ENCODE measurements around the gene RAPGEF4. TPM values are rescaled to one million over a fixed set of nuclear protein-coding genes. Genes with fewer than 3 reads are reported as not detected.
A peak's percentile ranks its signal among the peaks of the same experiment; 100 is the strongest.

The RAPGEF4 gene
- total RNA-seq, 1 experiment from 2014 or later, result not detected

DNA sequence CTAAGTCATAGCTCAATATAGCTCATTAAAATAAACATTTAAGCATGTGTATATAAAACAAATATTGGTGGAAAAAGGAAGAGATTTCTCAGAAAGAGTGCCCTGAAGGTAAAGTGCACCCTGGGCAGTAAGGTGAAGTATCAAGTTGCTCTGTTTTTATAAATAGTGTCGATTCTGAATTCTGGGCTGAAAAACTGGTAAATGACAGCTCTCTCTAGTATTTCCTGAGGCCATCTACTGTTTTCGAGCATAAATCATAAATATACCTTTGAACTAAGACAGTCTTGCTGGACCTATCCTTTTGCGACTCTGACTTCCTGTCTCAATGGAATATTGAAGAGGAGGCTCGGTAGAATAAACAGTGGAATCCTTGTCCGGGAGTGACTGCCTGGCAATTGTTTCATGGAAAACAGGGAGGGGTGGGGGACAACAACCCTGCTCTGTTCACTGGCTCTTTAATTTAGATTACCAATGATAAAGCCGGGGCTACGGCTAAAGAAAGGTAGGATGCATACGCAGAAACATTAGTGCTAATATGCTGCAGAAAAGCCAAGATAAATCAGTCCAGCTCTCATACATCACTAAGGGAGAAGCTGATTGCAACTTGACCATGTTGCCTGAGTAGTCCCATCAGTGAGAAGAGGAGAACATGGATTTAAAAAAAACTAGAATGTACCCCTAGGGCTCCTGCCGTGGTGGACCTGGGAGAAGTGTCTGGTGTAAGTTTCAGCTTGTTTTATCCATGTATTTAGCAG, 124.1 kb downstream of the RAPGEF4 start:
- no peak for DNase-seq (ENCODE audit: low spot score)

DNA sequence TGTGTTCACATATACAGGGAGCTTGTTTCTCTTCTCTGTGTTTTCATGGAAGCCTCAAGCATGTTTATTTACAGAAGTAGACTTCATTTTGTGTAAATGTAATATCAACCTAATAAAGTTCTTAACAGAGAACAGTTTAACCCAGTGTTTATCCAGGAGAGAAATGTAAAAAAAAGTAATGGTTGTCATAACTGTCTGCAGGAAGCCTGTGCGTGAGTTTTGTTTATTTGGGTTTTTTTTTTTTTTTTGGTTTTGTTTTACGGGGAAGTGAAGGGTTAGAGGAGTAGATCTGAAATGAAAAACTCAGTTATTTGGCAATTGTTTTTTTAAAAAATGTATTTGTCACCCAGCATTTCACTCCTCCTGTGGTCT, 124.7 kb downstream of the RAPGEF4 start:
- DNase-seq (ENCODE audit: low spot score), result no peak

DNA sequence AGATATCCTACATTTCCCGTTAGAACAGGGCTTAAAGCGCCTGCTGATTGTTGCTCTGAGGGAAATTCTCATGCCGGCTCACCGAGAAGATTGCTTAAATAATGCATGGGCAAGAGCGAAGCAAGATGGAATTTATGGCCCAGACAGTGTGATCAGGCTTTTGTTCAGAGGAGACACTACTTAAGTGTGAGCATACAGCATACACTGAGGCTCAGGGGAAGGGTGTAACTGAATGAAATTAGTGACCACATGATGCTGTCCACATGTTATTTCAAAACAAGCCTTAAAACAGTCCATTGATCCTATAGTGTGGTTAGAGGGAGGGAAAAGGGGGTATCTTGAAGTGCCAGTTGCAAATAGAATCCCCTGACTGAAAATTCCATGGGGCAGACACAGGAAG, 125.5 kb downstream of the RAPGEF4 start:
- no peak for DNase-seq (ENCODE audit: low spot score)

DNA sequence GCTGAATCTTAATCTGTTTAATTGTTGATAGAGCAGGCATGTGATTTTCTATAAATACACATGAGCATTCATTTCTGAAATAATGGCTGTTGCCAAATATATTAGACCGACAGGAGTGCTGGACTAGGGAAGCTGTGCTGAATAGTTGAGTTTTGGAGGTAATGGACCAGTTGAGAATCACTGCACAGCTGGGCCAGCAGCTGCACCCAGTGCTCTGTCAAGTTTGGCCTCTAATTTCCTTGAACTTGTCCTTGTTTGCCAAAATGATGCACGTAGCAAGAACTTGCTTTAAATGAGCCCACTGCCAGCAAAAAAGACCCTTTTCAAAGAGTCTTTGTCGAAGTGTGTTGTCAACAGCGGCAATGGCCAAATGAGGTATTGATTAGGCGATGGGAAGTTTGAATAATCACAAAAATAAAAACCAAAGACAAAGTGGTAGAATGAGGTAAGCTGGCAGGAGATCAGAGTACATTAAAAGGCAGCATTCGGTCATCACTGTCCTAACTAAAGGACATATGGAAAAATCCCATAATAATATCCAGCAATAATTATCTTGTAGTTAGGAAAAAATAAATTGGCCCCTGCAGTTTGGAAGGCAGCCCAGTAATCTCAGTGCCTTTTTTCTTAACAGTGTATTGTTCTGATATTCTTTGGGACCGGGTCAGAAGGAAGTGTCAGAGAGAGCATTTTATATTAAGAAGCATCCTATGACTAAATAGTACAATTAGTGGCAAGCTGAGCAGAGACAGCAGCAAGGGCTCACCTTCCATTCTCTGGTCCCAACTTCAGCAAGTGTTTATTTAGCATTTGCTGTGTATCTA, 126.2 kb downstream of the RAPGEF4 start:
- DNase-seq (ENCODE audit: low spot score), result no peak

DNA sequence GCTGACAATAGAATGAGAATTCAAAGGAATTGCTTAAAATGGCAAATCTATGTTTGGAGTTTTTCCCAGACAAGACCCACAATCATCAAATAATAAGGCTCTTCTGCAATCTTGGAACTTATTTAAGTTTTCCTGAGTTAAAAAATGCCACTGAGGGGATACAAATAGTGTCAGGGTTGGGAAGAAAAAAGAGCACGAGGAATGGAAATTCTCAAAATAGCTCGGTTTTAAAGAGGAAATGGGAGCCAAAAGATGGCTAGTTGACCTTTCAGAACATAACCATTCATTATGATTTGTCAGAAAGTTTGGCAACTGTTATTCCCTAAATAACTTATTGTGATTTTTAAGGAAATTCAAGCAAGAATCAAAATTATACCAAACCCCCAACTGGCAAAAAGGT, 127.7 kb downstream of the RAPGEF4 start:
- DNase-seq (ENCODE audit: low spot score), result no peak

DNA sequence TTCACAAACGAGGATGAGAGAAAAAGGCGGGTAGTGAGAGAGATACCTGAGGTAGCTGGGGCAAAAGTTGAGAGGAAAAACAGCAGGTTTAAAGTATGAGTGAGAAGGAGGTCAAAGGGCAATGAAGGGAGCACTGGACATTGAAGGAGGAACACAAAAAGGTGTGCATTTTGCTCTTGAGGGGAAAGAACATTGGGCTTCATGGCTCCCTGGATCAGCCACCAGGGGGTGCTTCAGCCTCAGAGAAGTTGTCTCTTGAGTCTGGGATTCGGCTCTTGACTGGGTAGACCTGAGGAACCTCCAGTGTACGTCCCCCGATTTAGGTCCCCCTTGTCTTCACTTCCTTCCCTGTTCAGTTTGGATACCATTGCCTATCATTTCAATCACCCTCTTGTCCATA, 128.5 kb downstream of the RAPGEF4 start:
- DNase-seq (ENCODE audit: low spot score), result peak; percentile 45

DNA sequence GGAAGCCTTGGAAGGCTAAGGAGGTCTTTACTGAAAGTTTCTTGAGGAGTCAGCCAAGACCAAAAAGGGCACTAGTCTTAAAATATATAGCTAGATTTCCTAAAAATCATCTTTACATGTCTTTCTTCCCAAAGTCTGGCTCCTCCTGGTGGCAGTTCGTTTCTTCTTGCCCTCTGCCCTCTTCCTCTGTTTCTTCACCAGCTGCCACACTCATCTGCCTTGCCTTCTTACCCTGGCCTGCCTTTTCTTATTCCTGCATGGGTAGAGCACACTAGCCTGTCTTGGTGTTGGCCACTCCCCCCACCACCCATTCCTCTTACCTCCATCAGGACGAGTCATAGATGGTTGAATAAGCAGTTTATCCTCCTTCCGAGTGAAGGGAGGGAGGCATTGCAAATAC, 129.8 kb downstream of the RAPGEF4 start:
- no peak for DNase-seq (ENCODE audit: low spot score)

DNA sequence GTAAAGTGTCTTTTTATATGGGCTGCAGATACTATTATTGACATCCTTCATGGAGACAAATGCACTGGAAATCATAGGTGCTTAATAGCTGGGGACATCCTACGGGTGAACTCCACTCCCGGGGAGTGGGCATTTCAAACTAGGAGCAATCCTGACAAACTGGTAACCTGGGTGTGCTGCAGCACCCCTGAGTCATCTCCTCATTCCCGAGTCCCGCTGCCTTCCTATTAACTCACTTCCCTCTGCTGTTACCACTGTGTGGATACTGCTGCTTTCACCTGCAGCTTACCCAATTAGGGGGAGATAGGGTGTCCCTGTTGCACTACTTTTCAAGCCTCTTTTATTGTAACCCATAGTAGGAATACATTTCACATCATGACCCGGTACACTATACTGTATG, 134.2 kb downstream of the RAPGEF4 start:
- no peak for DNase-seq (ENCODE audit: low spot score)

DNA sequence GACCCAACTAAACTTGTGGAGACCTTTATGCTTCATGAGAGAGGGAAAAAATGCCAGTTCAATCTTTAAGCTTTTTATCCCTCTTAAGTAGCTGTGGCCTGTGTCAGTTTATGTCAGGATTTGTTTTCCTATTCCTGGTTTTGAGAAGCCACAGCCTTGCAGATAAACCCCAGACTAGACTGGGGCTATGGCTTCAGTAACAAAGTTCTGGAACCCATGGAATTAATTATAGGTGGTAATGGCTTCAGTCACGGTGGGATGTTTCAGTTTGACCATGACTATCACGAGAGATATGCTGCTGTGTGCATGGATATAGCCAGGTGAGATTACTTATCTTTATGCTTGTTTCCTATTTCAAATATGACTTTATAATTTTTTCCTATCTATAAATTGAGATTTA, 134.8 kb downstream of the RAPGEF4 start:
- no peak for DNase-seq (ENCODE audit: low spot score)

DNA sequence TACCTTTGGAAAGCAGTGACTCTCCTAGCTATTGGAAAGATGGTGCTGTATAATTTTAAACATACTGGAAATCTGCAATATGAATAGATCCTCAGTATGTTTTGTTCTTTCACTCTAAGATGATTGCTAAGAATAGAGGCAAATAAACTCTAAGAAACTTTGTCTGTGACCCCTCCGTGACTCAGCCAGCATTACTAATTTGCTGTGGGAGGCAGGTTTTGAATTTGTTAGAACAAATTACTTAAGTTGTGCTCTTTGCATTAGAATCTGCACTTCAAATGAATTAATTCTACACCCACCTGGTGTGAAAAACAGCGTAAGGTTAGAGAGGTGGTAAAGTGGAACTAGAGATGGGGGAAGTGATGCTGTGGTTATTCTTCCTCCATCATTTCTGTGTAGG, 142.2 kb downstream of the RAPGEF4 start:
- DNase-seq (ENCODE audit: low spot score), result no peak

DNA sequence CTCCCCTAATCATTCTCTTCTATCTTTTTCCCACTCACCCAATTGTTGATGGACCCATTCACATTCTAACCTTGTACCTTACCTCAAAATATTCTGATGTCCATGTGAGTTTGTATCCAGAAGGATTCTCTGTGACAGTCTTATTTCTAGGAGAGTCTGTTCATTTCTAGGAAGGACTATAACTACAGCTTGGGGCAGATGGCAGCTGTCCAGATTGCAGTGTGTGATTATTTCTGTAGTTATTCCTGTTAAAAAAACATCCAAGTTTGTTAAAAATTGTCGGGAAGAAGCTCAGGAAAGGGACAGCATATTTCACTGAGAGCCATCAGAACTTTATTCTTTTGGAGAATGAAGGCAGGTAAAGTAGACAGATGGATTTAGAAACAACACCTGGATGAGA, 142.6 kb downstream of the RAPGEF4 start:
- no peak for DNase-seq (ENCODE audit: low spot score)

DNA sequence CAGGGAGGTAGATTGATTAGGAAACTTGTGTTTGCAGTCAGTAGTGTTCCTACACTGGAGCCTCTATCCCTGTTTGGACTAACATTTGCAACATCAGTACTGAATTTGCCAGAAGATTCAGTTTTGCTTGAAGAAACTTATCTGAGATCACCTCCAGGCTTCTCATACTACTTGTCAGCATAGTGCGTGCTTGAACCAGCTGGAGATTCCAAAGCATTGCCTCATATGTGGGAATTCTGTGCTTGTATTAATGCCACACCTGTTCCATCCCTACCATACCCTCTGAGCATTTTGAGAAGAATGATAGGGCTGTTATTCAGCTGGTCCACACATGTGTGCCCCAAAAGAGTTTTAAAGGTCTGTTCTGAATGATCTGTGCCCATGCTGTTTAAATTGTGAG, 148.7 kb downstream of the RAPGEF4 start:
- no peak for DNase-seq (ENCODE audit: low spot score)

DNA sequence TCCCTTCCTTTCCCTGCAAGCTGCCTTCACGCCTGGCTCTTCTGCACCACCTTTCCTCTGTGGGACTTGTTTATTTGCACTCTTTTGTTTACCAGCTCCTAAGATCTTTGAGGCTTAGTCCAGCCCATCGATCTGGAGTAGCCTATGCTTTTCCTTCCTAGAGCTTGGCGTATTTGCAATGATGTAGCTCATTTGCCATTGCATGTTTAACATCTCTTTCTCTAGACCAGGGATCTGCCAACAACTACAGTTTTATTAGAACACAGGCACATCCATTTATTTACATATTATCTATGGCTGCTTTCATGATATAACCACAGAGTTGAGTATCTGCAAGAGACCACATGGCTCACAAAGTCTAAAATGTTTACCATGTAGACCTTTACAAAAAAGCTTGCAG, 150.4 kb downstream of the RAPGEF4 start:
- DNase-seq (ENCODE audit: low spot score), result no peak

DNA sequence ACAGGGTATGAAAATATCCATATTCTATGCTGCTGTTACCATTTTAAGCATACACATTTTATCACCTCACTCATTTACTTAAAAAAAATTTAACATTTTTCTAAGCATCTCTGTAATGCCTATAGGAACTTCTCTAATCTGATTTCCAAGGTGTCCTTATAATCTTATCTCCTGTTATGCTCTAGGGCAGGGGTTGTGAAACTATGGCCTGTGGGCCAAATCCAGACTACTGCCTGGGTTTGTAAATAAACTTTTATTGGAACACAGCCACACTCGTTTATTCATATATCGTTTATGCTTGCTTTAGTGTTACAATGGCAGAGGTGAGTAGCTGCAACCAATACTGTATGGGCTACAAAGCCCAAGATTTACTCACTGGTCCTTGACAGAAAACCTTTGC, 151.6 kb downstream of the RAPGEF4 start:
- no peak for DNase-seq (ENCODE audit: low spot score)

DNA sequence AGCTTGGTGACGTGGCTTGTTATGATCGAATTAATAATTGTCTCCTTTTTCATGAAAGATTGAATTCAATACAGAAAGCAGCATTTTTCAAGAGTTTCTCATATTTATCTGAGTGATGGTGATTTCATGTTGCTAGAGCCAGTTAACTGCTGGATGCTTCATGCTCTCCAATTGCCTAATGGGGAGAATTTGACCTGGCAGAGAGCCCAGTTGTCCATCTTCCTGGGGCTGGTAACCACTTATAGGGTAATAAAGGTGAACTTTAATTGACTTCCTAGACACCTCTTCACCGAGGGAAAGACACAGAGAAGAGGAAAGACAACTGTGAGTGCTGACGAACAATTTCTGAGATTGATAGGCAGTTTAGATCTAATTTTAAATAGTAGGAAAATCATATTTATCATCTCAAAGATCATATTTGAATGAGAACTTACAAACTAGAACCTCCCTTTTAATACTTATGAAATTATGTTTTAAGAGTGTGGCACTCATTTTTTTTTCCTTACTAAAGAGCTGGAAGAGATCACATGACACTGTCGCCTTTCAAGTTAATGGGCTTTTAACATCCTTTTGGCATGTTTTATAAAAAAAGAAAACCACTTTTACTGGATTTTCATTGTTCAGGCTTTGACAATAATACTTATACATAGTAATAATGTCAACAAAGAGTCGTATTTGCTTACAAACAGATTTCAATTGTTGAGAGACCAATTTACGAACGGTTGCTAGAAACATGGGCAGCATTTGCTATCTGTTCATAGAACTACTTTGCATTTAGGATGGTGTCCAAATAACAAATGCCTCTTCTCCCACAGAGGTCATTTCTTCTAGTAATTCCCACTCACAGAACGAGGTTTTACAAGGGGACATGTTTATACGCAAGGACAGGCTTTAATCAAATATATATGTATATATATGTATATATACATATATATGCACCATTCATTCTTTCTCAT, 153.3 kb downstream of the RAPGEF4 start:
- DNase-seq (ENCODE audit: low spot score), result peak; percentile 26

DNA sequence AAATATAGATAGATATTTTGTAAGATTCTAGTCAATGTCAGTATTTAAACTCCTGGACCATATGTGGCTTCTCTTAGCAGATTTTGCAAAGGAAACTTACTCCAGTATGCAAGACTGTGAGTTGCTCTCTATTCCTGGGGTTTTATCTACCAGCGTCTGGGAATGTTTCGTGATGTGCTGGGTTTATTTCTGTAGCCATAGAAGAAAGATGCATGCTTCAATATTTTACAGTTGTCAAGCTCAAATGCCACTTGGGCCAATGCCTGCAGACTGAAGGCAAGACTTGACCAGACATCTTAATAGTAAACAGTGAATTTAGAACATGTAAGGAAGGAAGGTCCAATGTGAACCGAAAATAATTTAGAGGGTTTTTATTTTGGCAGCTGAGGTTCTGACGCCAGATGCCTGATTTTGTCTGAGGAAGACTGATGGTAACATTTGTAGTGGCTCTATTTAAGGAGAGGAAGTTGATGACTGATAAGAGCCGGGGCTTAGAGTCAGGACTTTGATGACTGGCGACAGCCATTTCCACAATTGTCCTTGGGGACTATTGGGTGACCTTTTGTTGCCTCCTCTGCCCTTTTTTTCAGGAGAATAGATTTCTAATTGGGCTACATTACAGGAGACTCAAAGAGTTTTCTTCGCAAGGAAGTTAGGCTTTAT, 154.3 kb downstream of the RAPGEF4 start:
- no peak for DNase-seq (ENCODE audit: low spot score)

DNA sequence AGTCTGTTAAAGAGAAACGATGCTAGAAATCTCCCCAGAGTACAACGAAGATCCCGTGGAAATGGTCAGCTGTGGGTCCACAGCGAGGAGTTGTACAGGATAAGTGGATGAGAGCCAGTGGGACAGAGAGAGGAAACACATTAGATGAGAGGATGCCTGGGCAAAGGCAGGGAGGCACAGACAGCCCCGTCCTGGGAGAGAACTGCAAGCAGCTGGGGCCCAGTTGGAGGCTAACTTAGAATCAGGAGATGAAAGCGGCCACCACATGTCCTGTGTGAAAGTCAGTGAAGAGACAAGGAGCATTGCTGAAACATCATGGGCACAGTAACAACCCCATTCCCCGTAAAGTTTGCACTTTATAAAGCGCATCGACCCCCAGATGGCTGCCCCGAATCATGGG, 157.5 kb downstream of the RAPGEF4 start:
- no peak for DNase-seq (ENCODE audit: low spot score)

DNA sequence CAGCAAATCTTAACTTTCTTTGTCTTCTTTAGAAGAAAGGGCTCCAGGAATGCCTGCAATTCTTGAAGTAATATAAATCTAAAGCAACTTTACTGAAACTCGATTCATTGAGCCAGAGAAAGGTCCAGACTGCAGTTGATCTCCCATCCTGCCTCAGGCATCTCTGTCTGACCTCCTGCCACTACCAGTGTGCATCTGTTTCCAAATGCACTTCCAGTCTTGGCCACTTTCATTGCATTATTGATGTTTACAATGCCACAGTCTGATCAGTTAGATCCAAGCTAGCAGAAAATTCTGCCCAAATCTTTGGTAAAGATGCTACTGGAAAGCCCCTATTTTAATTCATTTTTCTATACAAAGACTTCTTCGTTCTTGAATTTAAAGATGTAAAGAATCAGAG, 158.0 kb downstream of the RAPGEF4 start:
- no peak for DNase-seq (ENCODE audit: low spot score)

DNA sequence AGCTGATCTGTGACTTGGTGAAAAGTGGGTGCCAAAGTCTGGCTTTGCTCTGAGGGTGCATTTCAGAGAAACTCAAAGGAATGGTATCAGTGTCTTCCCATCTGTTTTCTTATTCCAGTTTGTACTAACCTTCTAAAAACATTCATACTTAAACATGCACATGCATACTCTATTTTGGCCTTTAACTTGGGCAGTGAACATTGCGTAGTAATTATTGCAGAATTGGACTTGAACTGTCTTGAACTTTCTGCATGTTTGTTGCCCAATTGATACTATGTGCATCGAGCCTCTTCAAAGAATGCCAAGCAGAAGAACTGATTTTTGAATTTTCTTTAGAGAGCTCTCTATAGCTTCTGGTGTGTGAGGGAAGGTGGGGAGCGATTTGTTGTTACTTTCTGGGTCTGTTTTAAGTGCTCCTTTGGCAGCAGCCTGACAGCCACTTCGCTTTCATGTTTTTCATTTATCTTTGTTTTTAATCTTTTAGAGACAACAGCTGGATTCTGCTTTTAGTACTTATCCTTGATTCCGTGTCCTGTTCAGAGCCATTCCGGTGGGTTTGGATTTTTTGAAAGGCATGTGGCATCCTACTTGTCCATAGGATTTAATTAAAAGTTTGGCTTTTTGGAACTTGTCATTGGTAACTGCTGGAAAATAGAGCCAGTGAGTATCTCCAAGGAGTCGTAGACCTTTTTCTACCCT, 159.2 kb downstream of the RAPGEF4 start:
- no peak for DNase-seq (ENCODE audit: low spot score)

DNA sequence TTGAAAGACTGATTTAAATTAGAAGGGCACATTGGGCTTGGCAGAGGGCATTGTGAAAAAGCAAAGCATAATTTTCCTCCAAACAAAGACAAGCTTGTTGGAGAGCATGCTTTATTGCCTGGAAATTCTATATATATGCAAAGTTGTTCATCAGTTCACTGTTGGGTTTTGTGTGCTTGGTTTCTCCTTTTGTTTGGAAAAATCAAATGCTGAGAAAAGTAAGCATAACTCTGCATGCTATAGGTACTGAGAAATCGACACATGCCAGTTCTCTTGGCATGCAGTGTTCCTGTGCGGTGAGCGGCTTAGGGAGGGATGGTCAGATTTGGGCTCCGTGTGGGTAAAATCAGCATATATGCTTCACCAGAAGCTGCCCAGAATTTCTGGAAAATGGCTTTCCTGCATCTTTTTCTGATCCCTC, 161.0 kb downstream of the RAPGEF4 start:
- no peak for DNase-seq (ENCODE audit: low spot score)

DNA sequence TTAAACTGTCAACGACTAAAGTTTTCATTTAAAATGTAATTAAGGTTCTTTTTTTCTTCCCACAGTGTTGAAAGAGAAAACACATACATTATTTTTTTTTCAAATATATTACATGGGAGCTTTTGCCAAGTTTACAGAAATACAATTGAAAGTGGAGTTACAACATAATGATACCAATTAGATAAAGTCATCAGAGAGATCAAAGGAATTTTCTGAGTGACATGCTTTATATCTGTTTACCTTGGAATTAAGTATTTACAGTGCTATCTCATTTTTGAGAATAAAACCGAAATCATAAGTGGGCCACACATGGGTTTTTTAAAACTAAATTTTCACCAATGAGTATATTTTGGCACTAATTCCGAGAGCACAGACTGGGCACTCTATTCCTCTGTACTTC, 165.2 kb downstream of the RAPGEF4 start:
- DNase-seq (ENCODE audit: low spot score), result no peak
